GM23248 (cell line): Measurements from ENCODE around the gene TBC1D13.
"Not testable (repeated sequence)": the region's sequence is repeated elsewhere in the genome, so short reads cannot be mapped to it uniquely, and the experiment has no call there.

Experiments used
- EZH2 ChIP-seq: fragments of 200-600 bp; sonication (generic); IDR thresholded peaks from 2 replicates; pipeline ENCODE4 v1.6.1; 2018; ENCODE audit warnings: antibody characterized with exemption, mild to moderate bottlenecking; ENCODE audit not compliant: insufficient read depth, poor library complexity, severe bottlenecking
- EZH2phosphoT487 ChIP-seq: fragments of 200-600 bp; sonication (generic); IDR thresholded peaks from 2 replicates; pipeline ENCODE4 v1.6.1; 2018; ENCODE audit warnings: antibody characterized with exemption, moderate library complexity, mild to moderate bottlenecking, low read depth; ENCODE audit not compliant: insufficient read depth

GRCh38 chr9:128852646-128853045, 65.6 kb downstream of the TBC1D13 start:
- not testable (repeated sequence) for TF ChIP-seq EZH2, EZH2phosphoT487
